ENCODE results near the gene EMID1.

- TF ChIP-seq POLR2A (IDR thresholded peaks at IDR 0.05), result no peak
- no peak for TF ChIP-seq CTCF (IDR thresholded peaks at IDR 0.05)
- TF ChIP-seq POLR2AphosphoS5 (IDR thresholded peaks at IDR 0.05), result no peak
These were observed 93.6 kb downstream of the EMID1 start for GRCh38 chr22:29299136-29299900.
